Erythroblast (primary cell): ENCODE results near the gene EGFLAM.

Experiments
- DNase-seq, 2 experiments: peaks; one replicate each; lab custom pipeline; 2025; lab: John Stamatoyannopoulos, UW
- GATA1 ChIP-seq: IDR thresholded peaks from 2 replicates; pipeline ENCODE4 v1.6.1; 2011; ENCODE audit warnings: low read depth, mild to moderate bottlenecking, control low read depth, low read length, moderate library complexity
- POLR2A ChIP-seq: IDR thresholded peaks from 2 replicates; pipeline ENCODE4 v1.6.1; 2011; ENCODE audit warnings: mild to moderate bottlenecking, low read length

The EGFLAM gene

DNA sequence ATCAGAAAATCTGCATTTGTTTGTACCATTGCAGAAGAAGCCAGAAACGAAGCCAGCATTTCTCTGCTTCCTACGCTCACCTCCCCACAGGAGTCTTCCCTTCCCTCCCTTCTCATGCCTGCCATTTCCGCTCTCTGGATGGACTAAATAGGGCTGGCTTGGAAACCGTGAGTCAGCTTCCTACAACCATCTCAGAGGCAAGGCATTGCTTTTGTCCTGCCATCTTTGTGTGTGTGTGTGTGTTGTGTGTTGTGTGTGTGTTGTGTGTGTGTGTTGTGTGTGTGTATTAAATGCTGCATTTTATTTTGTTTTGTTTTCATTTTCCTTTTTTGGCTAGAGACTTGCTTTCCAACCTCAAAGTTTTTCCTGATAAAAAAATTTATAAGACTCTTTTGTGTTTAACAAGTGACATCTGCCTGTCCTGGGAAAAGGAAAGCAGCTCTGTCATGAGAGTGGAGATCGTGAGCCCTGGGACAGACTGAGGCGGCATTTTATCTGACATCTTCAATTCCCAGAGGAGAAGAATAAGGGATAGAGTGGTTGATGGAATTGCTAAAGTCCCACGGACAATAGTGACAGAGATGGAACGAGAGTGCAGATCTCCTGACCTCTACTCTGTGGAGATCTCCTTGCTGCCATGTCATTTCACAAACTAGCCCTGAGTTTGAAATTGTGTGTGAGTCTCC is 7.5 kb upstream of the EGFLAM start:
- TF ChIP-seq POLR2A (no peak), GATA1 (no peak)
- DNase-seq, result no peak

DNA sequence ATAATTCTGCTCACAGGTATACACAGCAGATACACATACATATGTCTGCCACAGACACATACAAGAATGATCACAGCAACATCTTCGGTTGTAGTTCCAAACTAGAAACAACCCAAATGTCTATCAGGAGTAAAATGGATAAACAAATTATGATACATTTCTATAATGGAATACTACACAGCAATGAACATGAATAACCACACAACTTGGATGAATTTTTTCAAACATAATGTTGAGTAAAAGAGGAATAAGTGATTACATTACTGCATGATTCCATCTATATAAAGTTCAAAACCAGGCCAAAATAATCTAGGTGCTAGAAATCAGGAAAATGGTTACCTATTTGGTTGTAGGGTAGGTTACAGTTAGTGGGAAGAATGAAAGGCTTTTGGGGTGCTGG is 4.6 kb upstream of the EGFLAM start:
- no peak for DNase-seq
- TF ChIP-seq GATA1, result no peak

DNA sequence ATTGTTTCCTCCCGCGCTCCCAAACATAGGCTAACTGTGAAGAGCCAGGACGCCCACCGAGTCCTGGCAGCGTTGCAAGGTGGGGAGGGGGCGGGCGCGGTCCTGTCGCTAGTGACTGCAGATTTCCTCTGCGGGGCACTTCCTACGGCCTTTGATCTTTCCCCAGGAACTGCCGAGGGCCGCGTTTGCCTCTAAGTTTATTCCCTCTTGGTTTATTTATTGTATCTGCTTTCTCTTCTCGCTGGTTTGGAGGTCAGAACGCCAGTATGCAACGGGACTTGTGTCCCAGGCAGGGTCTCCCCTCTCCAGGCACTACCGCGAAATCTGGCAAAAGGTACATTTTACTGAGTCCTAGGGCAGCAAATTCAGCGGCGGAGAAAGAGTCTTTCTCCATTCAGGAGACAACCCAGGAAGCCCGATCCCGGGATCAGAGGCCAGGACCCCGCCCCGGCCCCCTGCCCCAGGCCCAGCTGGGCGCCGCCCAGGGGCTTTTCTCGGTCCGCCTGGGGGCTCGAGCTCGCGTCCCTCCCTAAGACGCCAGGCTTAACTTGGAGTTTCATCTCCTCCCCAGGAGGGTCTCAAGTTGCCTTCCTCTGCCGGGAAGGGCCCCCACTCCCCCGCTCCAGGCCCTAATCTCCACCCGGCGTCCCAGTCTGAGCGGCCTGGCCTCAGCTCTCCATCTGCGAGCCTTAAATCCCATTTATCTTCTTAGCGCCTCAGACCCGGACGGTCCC is 884 bp upstream of the EGFLAM start:
- no peak for DNase-seq
- TF ChIP-seq POLR2A (no peak), GATA1 (no peak)

DNA sequence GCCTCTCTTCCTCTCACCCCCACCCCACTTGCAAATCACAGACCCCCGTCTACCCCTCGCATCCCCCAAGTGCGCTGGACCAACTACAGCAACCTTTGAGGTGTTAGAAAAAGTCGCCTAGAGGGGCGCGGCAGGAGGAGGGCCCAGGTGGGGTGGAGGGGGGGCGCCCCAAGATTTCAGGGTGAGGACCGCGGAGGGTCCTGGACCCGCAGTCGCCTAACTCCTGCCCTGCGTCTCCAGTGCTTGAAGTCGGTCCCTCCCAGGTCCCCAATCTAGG is 379 bp upstream of the EGFLAM start:
- TF ChIP-seq GATA1 (no peak), POLR2A (no peak)
- DNase-seq, result no peak

DNA sequence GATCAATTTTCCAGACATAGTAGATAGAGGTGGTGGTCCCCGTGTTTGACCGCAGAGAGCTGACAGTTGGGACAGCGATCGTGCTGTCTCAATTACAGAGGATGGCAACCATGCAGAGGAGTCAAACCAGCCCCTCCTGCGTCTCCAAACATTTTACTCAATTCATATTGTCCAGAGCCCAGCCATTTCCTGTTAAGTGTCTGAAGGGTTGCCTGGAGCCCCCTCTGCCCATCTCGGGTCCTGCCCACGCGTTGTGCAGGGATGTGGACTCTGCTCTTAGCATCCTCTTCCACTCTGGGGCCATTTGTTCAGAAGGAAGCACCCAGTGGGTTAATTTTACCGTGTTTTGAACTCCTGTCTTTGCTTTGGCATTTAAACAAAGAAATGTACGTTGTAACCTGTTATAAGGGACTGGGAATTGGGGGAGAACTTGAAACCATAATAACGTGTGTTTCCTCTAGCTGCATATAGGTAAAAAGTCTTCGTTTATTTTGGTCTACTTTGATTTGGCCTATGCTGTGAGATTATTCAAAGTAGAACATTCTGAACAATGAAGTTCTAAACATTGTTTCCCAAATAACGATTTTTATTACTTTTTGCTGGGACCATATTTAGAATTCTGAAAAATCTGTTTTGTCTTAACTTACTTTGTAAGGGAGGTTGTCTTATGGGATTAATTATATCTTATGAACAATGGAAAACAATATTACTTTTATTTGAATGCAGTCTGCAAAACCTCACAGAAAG is 876 bp downstream of the EGFLAM start:
- no peak for DNase-seq

DNA sequence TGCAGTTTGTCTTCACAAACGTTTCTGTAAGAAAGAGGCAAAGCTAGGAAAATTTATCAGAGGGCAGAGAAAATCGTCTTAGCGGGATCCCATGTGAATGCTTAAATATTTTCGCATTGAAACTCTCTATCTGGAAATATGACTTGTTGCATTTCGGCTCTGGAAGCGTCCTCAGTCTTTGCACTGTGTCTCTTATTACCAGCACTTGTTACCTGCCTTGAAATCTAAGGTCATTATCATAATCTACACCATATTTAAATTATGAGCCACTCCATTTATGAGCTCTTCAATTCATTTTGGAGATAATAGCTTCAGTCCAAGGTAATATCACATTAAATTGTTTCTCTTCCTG is 1.4 kb downstream of the EGFLAM start:
- no peak for DNase-seq
- TF ChIP-seq GATA1 (no peak), POLR2A (no peak)

More for the DNA sequence above, 876 bp downstream of the EGFLAM start:
- no peak for TF ChIP-seq GATA1
- TF ChIP-seq POLR2A, result no peak

DNA sequence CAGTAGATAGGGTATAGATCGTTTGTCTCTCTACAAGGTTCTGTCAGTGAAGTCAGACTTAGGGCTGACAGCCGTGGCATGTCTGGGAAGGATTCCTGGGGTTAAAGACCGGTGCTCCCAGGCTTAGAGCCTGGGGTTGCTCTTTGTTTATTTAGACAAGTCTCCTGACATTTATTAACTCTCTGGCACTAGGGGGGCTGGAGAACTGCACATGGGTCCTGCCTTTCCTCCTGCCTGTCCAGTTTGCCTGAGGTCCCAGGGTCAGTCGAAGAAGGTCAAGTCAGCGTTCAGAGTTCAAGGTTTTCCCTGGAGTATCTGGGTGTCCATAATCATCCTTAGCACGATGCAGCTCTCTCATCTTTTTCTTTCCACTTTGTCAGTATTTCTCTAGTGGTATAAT is 5.6 kb downstream of the EGFLAM start:
- no peak for DNase-seq
- no peak for TF ChIP-seq GATA1
- no peak for TF ChIP-seq POLR2A

DNA sequence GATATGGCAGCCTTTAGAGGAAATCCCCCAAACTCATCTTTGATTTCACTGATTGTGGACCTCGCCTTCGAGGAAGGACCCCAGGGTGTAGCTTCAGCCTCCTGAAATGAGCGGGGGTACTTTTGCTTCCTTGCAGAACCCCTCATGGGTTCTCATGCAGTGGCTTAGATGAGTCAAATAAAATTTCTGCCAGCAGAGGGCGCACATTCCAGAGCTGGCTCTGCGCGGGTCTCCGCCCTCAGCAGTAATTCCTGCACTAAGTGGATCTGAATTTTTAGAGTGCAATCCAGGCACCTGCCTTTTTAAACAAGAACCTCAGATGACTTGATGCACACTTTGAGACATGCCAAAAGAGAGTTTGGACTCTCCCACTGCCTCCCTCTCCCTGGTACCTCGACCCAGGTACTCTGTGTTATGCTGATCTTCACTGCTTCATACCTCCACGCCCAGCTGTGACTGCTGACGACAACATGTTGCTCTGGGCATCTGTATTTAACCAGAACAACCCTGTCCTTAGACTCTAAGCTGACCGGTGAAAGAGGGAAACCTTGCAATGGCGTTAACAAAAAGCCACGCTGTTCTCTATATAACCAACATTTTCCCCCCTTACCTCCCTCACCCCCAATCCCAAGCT is 7.3 kb downstream of the EGFLAM start:
- DNase-seq, result peak; percentile 35 to 57
- no peak for TF ChIP-seq POLR2A
- TF ChIP-seq GATA1, result no peak

DNA sequence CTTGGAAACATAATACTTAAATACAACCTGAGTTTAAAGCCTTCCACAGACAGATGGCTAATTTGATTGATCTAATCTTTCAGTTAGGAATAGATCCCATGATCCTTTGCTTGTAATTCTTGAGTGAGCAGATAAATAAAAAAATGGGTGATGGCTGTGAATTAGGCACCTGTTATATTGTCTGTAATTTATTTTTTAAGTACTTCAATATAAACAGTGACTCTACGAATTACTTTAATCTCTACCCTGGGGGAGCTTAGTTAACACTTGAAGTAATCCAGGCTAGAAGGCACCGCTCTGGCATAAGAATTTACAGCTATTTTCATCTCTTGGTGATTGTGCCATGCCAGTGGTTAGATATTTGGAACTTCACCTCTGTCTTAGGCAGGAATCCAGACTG is 9.0 kb downstream of the EGFLAM start:
- DNase-seq, result no peak
- TF ChIP-seq POLR2A (no peak), GATA1 (no peak)

DNA sequence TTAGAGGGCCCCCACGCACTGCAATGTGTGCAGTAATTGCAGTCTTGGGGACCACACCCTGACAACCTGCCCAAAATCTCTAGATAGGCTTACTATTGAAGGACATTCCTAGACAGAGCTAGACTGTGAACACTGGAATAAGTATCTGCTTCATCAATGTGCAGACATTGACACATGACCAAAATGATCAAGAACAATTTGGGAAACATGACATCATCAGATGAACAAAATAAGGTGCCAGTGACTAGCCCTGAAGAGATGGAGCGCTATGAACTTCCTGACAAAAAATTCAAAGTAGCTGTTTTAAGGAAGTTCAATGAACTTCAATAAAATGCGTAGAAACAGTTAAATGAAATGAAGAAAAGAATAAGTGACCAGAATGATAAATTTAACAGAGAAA is 15.3 kb downstream of the EGFLAM start:
- TF ChIP-seq GATA1 (no peak), POLR2A (no peak)
- DNase-seq, result no peak

DNA sequence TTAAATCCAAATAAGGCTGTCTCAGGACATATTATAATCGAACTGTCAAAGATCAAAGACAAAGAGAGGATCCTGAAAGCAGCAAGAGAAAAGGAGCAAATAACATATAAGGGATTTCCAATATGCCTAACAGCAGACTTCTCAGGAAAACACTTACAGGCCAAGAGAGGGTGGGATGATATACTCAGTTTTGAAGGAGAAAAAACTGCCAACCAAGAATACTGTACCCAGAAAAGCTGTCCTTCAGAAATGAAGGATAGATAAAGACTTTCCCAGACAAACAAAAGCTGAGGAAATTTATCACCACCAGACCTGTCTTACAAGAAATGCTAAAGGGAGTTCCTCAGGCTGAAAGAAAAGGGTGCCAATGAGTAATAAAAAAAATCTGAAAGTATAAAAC is 16.0 kb downstream of the EGFLAM start:
- DNase-seq, result no peak
- no peak for TF ChIP-seq POLR2A
- TF ChIP-seq GATA1, result no peak

DNA sequence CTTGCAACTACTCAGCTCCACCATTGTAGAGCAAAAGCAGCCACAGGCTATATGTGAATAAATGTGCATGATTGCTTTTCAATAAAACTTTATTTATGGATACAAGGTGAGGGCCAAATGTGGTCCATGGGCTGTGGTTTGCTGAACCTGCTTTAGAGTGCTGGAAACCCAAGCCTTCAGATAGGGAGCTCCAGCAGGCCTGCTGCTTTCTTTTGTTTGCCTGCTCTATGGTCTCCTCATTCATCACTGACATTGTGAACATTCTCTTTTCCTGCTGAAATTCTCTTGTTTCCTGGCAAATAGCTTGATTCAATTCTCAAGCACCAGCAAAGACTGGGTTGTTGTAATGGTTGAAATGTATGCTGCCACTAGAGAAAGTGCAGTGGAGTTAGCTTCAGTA is 26.0 kb downstream of the EGFLAM start:
- TF ChIP-seq GATA1 (no peak), POLR2A (no peak)
- DNase-seq, result no peak

DNA sequence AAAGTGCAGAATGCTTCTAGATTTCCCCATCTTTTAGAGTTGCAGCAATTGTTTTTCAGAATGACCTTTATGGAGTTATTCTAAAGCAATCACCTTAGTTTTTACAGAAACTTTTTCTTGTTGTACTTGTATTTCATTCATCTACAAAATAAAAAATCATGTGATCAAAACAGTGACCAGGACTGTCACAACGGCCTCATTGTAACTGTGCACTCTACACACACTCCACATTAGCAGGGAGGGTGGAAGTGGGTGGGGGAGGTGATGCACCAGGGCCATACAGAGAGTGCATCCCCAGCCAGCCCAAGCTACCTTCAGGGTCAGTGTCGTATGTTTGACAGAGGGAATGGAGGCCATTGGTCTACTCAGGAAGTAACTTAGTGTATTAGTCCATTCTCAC is 26.9 kb downstream of the EGFLAM start:
- DNase-seq, result no peak
- TF ChIP-seq GATA1, result no peak
- no peak for TF ChIP-seq POLR2A

DNA sequence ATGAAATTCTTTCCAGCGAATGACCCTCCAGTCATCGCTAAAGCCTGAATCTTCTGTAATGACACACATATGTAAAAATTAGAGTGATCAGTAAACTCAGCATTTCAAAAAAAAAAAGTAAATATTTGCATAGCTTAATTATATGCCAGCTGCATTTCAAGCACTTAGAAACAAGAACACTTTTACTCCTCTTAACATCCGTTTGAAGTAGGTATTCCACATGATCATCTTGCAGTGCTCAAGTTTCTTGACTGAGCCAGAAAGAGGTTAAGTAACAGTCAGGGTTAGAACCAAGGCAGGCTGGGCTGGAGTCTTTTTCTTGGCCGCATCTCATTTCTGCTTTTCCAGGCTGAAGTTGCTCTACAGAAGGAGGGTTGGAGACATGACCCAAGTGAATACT is 27.6 kb downstream of the EGFLAM start:
- DNase-seq, result no peak
- TF ChIP-seq GATA1 (no peak), POLR2A (no peak)
